ENCODE data around the gene INSC. TPM values are rescaled to one million over a fixed set of nuclear protein-coding genes. Genes with fewer than 3 reads are reported as not detected.

Gene INSC
- total RNA-seq, 1 experiment from 2014 or later: not detected

GRCh38 chr11:15198284-15198683, 83.6 kb downstream of the INSC start:
- H3K27ac ChIP-seq: no peak overlapping the region
- H3K9me3 ChIP-seq (replicated peaks): no peaks in the 10 kb centered on the region
- no peaks in the 10 kb centered on the region for H3K4me1 ChIP-seq
- H3K27me3 ChIP-seq: peaks cover 12% of the 10 kb centered on the region
- H3K4me3 ChIP-seq: no peak overlapping the region
- no peaks in the 10 kb centered on the region for H3K36me3 ChIP-seq
- no peak for DNase-seq

- Histone ChIP-seq H3K27ac (no peak overlapping the region), H3K9me3 (replicated peaks) (no peaks in the 10 kb centered on the region), H3K4me3 (no peak overlapping the region), H3K36me3 (no peaks in the 10 kb centered on the region), H3K4me1 (no peaks in the 10 kb centered on the region), H3K27me3 (peaks cover 13% of the 10 kb centered on the region)
- DNase-seq: no peak
Measured at GRCh38 chr11:15199693-15200092, 85.0 kb downstream of the INSC start.

GRCh38 chr11:15200696-15201095, 86.0 kb downstream of the INSC start:
- H3K9me3 ChIP-seq (replicated peaks): no peaks in the 10 kb centered on the region
- no peak overlapping the region for H3K4me3 ChIP-seq
- peaks cover 13% of the 10 kb centered on the region for H3K27me3 ChIP-seq
- H3K36me3 ChIP-seq: no peaks in the 10 kb centered on the region
- no peak overlapping the region for H3K27ac ChIP-seq
- no peak for DNase-seq
- no peaks in the 10 kb centered on the region for H3K4me1 ChIP-seq

GRCh38 chr11:15201586-15201985, 86.9 kb downstream of the INSC start:
- Histone ChIP-seq H3K27me3 (peaks cover 13% of the 10 kb centered on the region), H3K4me1 (no peaks in the 10 kb centered on the region), H3K27ac (no peak overlapping the region), H3K4me3 (no peak overlapping the region), H3K36me3 (no peaks in the 10 kb centered on the region), H3K9me3 (replicated peaks) (no peaks in the 10 kb centered on the region)
- no peak for DNase-seq

GRCh38 chr11:15202626-15203025, 87.9 kb downstream of the INSC start:
- H3K4me1 ChIP-seq: no peaks in the 10 kb centered on the region
- H3K27me3 ChIP-seq: peaks cover 13% of the 10 kb centered on the region
- no peak overlapping the region for H3K4me3 ChIP-seq
- no peaks in the 10 kb centered on the region for H3K9me3 ChIP-seq (replicated peaks)
- DNase-seq: no peak
- H3K27ac ChIP-seq: no peak overlapping the region
- no peaks in the 10 kb centered on the region for H3K36me3 ChIP-seq

- Histone ChIP-seq H3K27ac (no peak overlapping the region), H3K4me1 (no peaks in the 10 kb centered on the region), H3K9me3 (replicated peaks) (no peaks in the 10 kb centered on the region), H3K4me3 (no peak overlapping the region), H3K36me3 (no peaks in the 10 kb centered on the region), H3K27me3 (peaks cover 18% of the 10 kb centered on the region)
- DNase-seq: no peak
Measured at GRCh38 chr11:15204711-15205110, 90.0 kb downstream of the INSC start.

- no peaks in the 10 kb centered on the region for H3K36me3 ChIP-seq
- no peak overlapping the region for H3K4me3 ChIP-seq
- no peaks in the 10 kb centered on the region for H3K4me1 ChIP-seq
- H3K9me3 ChIP-seq (replicated peaks): no peaks in the 10 kb centered on the region
- no peak overlapping the region for H3K27ac ChIP-seq
- peaks cover 8% of the 10 kb centered on the region; the same call in 1 of the 2 replicates for H3K27me3 ChIP-seq
- DNase-seq: no peak
Measured at GRCh38 chr11:15206791-15207190, 92.1 kb downstream of the INSC start.

- no peak overlapping the region for H3K4me3 ChIP-seq
- H3K9me3 ChIP-seq (replicated peaks): no peaks in the 10 kb centered on the region
- DNase-seq: peak; percentile 65 to 81
- no peaks in the 10 kb centered on the region for H3K4me1 ChIP-seq
- no peak overlapping the region for H3K27ac ChIP-seq
- no peaks in the 10 kb centered on the region for H3K36me3 ChIP-seq
- peaks cover 5% of the 10 kb centered on the region; the same call in 1 of the 2 replicates for H3K27me3 ChIP-seq
Measured at GRCh38 chr11:15208378-15209222, 93.9 kb downstream of the INSC start.

GRCh38 chr11:15212876-15213275, 98.2 kb downstream of the INSC start:
- Histone ChIP-seq H3K4me1 (no peaks in the 10 kb centered on the region), H3K9me3 (replicated peaks) (no peaks in the 10 kb centered on the region), H3K4me3 (no peak overlapping the region), H3K27me3 (peaks cover 5% of the 10 kb centered on the region; the same call in 1 of the 2 replicates), H3K36me3 (no peaks in the 10 kb centered on the region), H3K27ac (no peak overlapping the region)
- no peak for DNase-seq

- no peaks in the 10 kb centered on the region for H3K27me3 ChIP-seq
- H3K4me1 ChIP-seq: no peaks in the 10 kb centered on the region
- no peak overlapping the region for H3K27ac ChIP-seq
- H3K4me3 ChIP-seq: no peak overlapping the region
- no peaks in the 10 kb centered on the region for H3K36me3 ChIP-seq
- no peak for DNase-seq
- no peaks in the 10 kb centered on the region for H3K9me3 ChIP-seq (replicated peaks)
Measured at GRCh38 chr11:15213471-15214231, 98.9 kb downstream of the INSC start.

GRCh38 chr11:15215005-15215404, 100.3 kb downstream of the INSC start:
- Histone ChIP-seq H3K9me3 (replicated peaks) (no peaks in the 10 kb centered on the region), H3K27ac (no peak overlapping the region), H3K27me3 (no peaks in the 10 kb centered on the region), H3K4me3 (no peak overlapping the region), H3K4me1 (no peaks in the 10 kb centered on the region), H3K36me3 (no peaks in the 10 kb centered on the region)
- DNase-seq: no peak

- Histone ChIP-seq H3K4me3 (no peak overlapping the region), H3K27ac (no peak overlapping the region), H3K4me1 (no peaks in the 10 kb centered on the region), H3K27me3 (peaks cover 3% of the 10 kb centered on the region; the same call in 1 of the 2 replicates), H3K9me3 (replicated peaks) (no peaks in the 10 kb centered on the region), H3K36me3 (no peaks in the 10 kb centered on the region)
- peak in 1 of 2 experiments; percentile 13 for DNase-seq
Measured at GRCh38 chr11:15216678-15217077, 102.0 kb downstream of the INSC start.

GRCh38 chr11:15217416-15217815, 102.7 kb downstream of the INSC start:
- Histone ChIP-seq H3K27ac (no peak overlapping the region), H3K9me3 (replicated peaks) (no peaks in the 10 kb centered on the region), H3K4me1 (no peaks in the 10 kb centered on the region), H3K4me3 (no peak overlapping the region), H3K27me3 (peaks cover 5% of the 10 kb centered on the region; the same call in 1 of the 2 replicates), H3K36me3 (no peaks in the 10 kb centered on the region)
- no peak for DNase-seq

- Histone ChIP-seq H3K27me3 (peaks cover 5% of the 10 kb centered on the region; the same call in 1 of the 2 replicates), H3K9me3 (replicated peaks) (no peaks in the 10 kb centered on the region), H3K27ac (no peak overlapping the region), H3K4me1 (no peaks in the 10 kb centered on the region), H3K4me3 (no peak overlapping the region), H3K36me3 (no peaks in the 10 kb centered on the region)
- DNase-seq: no peak
Measured at GRCh38 chr11:15222777-15223176, 108.1 kb downstream of the INSC start.

GRCh38 chr11:15223318-15223717, 108.6 kb downstream of the INSC start:
- H3K4me3 ChIP-seq: no peak overlapping the region
- no peaks in the 10 kb centered on the region for H3K4me1 ChIP-seq
- H3K27me3 ChIP-seq: peaks cover 5% of the 10 kb centered on the region; the same call in 1 of the 2 replicates
- H3K27ac ChIP-seq: no peak overlapping the region
- no peaks in the 10 kb centered on the region for H3K9me3 ChIP-seq (replicated peaks)
- no peaks in the 10 kb centered on the region for H3K36me3 ChIP-seq
- DNase-seq: no peak

Data from SJCRH30 (cell line).